HepG2 (cell line): ENCODE data around the gene CD8A. TPM values are rescaled to one million over a fixed set of nuclear protein-coding genes. Genes with fewer than 3 reads are reported as not detected.

Experiments used
- ATAC-seq: fragments of 200-7000 bp; cut with Tn5 transposase; 3 replicates; pipeline ENCODE4 v1.9.1; 2020; ENCODE audit warnings: mild to moderate bottlenecking, moderate library complexity
- BruUV-seq: library from RNA; stranded (reverse); fragments of 400-500 nt; replicated peaks from 2 replicates; lab custom pipeline; 2021; lab: Mats Ljungman, UMichigan
- CTCF ChIA-PET: fragments of 300-600 bp; formaldehyde crosslinking; extraction: SDS; loops from one replicate; lab custom pipeline; 2021; ENCODE audit warnings: low total read pairs, inconsistent platforms, low intra/inter-chr PET ratio; lab: Yijun Ruan, JAX
- POLR2A ChIA-PET: fragments of 350-600 bp; sonication (Branson Sonifier 250); formaldehyde crosslinking; loops from one replicate; lab custom pipeline; 2020; ENCODE audit warnings: antibody characterized with exemption, inconsistent platforms; lab: Yijun Ruan, JAX
- DNase-seq: peaks from one replicate; pipeline ENCODE4 v3.0.0-alpha.2; 2015; ENCODE audit warnings: low spot score
- FAIRE-seq: peaks from 3 replicates; lab custom pipeline; 2011; peaks lifted over from hg19 to GRCh38; lab: Jason Lieb, UNC
- H2AFZ ChIP-seq: one replicate; pipeline ENCODE4 v1.6.1; 2011; ENCODE audit warnings: low read length, inconsistent platforms
- H3K27ac ChIP-seq: fragments of 300-600 bp; 3 replicates; pipeline ENCODE4 v1.8.0; 2011; ENCODE audit warnings: mixed run types, mild to moderate bottlenecking, mixed read lengths, low read length, inconsistent platforms; ENCODE audit not compliant: insufficient read depth; ENCODE audit errors: extremely low read length
- H3K27me3 ChIP-seq, 2 experiments: fragments of 200-600 bp in 1 of 2; 2 replicates in 1 of 2; 3 replicates in 1 of 2; pipeline versions ENCODE4 v1.6.0 to v1.8.0; 2011; ENCODE audit warnings: low read length in 2 of 2, mild to moderate bottlenecking in 2 of 2, moderate library complexity in 2 of 2, inconsistent platforms in 1 of 2; ENCODE audit not compliant: insufficient read depth in 2 of 2, control insufficient read depth in 1 of 2
- H3K36me3 ChIP-seq, 2 experiments: fragments of 200-600 bp in 1 of 2; replicated peaks in 1 of 2; 2 replicates in 1 of 2; 3 replicates in 1 of 2; pipeline versions ENCODE4 v1.5.1 to v1.8.0; 2011; ENCODE audit warnings: low read length in 2 of 2, inconsistent platforms in 1 of 2; ENCODE audit not compliant: insufficient read depth in 2 of 2, control insufficient read depth in 1 of 2
- H3K4me1 ChIP-seq: 2 replicates; pipeline ENCODE4 v1.5.1; 2012; ENCODE audit warnings: low read length, inconsistent platforms; ENCODE audit not compliant: insufficient read depth
- H3K4me2 ChIP-seq: 2 replicates; pipeline ENCODE4 v1.6.0; 2011; ENCODE audit warnings: low read depth, low read length, inconsistent platforms
- H3K4me3 ChIP-seq, 3 experiments: fragments of 200-600 bp in 1 of 3; sonication (generic), shearing (Covaris generic) in 1 of 3; replicated peaks in 1 of 3; 2 replicates each; pipeline ENCODE4 v1.5.1; 2011 to 2016; ENCODE audit warnings: low read length in 3 of 3, inconsistent platforms in 2 of 3, low read depth in 2 of 3, mild to moderate bottlenecking in 2 of 3, control low read depth in 1 of 3, mixed read lengths in 1 of 3; ENCODE audit not compliant: insufficient read depth in 1 of 3
- H3K79me2 ChIP-seq: one replicate; pipeline ENCODE4 v1.6.1; 2011; ENCODE audit warnings: low read length, inconsistent platforms; ENCODE audit not compliant: insufficient read depth
- H3K9ac ChIP-seq: 2 replicates; pipeline ENCODE4 v1.6.0; 2011; ENCODE audit warnings: mild to moderate bottlenecking, low read depth, low read length, inconsistent platforms; ENCODE audit not compliant: insufficient read depth
- H3K9me3 ChIP-seq: 2 replicates; pipeline ENCODE4 v1.5.1; 2012; ENCODE audit warnings: mild to moderate bottlenecking, low read length
- H4K20me1 ChIP-seq: 2 replicates; pipeline ENCODE4 v1.6.0; 2011; ENCODE audit warnings: inconsistent platforms, mild to moderate bottlenecking, low read length, moderate library complexity; ENCODE audit not compliant: insufficient read depth
- BORCS8-MEF2B ChIP-seq: sonication (generic); formaldehyde crosslinking; IDR thresholded peaks from 2 replicates; pipeline ENCODE4 v1.8.0; 2022; ENCODE audit warnings: mild to moderate bottlenecking, missing genetic modification reagents
- CBX5 ChIP-seq: sonication (generic); formaldehyde crosslinking; IDR thresholded peaks from 2 replicates; pipeline ENCODE4 v1.4.0; 2020; ENCODE audit warnings: missing genetic modification reagents, borderline replicate concordance
- FOSL1 ChIP-seq: sonication (generic); formaldehyde crosslinking; IDR thresholded peaks from 2 replicates; pipeline ENCODE4 v1.9.0; 2021; ENCODE audit warnings: missing genetic modification reagents, borderline replicate concordance
- GTF2F1 ChIP-seq: fragments of 150-350 bp; IDR thresholded peaks from 2 replicates; pipeline ENCODE4 v1.6.1; 2014; ENCODE audit warnings: low read length
- KLF9 ChIP-seq: IDR thresholded peaks from 2 replicates; pipeline ENCODE4 v1.6.1; 2016; ENCODE audit warnings: low read depth
- MBD4 ChIP-seq: IDR thresholded peaks from 2 replicates; pipeline ENCODE4 v1.6.1; 2012; ENCODE audit warnings: low read length, inconsistent platforms, borderline replicate concordance
- MTA3 ChIP-seq: sonication (generic); formaldehyde crosslinking; IDR thresholded peaks from 2 replicates; pipeline ENCODE4 v1.4.0; 2020; ENCODE audit warnings: missing genetic modification reagents
- PRPF4 ChIP-seq: fragments of 200-400 bp; formaldehyde crosslinking; IDR thresholded peaks from 2 replicates; pipeline ENCODE4 v1.6.1; 2016; ENCODE audit warnings: low read length, low read depth; ENCODE audit not compliant: poor library complexity, severe bottlenecking
- PTBP1 ChIP-seq: fragments of 200-400 bp; formaldehyde crosslinking; IDR thresholded peaks from 2 replicates; pipeline ENCODE4 v1.6.1; 2018; ENCODE audit warnings: low read length, low read depth; ENCODE audit not compliant: poor library complexity, severe bottlenecking
- ZMAT3 ChIP-seq: sonication (generic); formaldehyde crosslinking; conservative IDR thresholded peaks from 2 replicates; pipeline ENCODE4 v1.7.0; 2021; ENCODE audit warnings: missing genetic modification reagents
- ZMYM3 ChIP-seq: sonication (generic); formaldehyde crosslinking; IDR thresholded peaks from 2 replicates; pipeline ENCODE4 v1.5.1; 2020; ENCODE audit warnings: mild to moderate bottlenecking, missing genetic modification reagents
- ZNF292 ChIP-seq: sonication (generic); formaldehyde crosslinking; IDR thresholded peaks from 2 replicates; pipeline ENCODE4 v1.8.1; 2022; ENCODE audit warnings: mild to moderate bottlenecking, low read depth, missing genetic modification reagents, borderline replicate concordance
- ZNF337 ChIP-seq: sonication (generic); formaldehyde crosslinking; IDR thresholded peaks from 2 replicates; pipeline ENCODE4 v1.5.1; 2020; ENCODE audit warnings: missing genetic modification reagents, low read depth, mild to moderate bottlenecking, borderline replicate concordance
- ZNF766 ChIP-seq: sonication (generic); formaldehyde crosslinking; IDR thresholded peaks from 2 replicates; pipeline ENCODE4 v1.5.0; 2020; ENCODE audit warnings: missing genetic modification reagents, borderline replicate concordance
- ZNF768 ChIP-seq: sonication (generic); formaldehyde crosslinking; IDR thresholded peaks from 2 replicates; pipeline ENCODE4 v1.4.0; 2020; ENCODE audit warnings: missing genetic modification reagents
- ZNF776 ChIP-seq: sonication (generic); formaldehyde crosslinking; IDR thresholded peaks from 2 replicates; pipeline ENCODE4 v1.4.0; 2020; ENCODE audit warnings: mild to moderate bottlenecking, missing genetic modification reagents
- ZNF780A ChIP-seq: sonication (generic); formaldehyde crosslinking; IDR thresholded peaks from 2 replicates; pipeline ENCODE4 v1.8.0; 2022; ENCODE audit warnings: mild to moderate bottlenecking, missing genetic modification reagents, moderate library complexity
- WGBS: methylation state at CpG from one replicate; pipeline ENCODE4 v1.1.6; 2017; ENCODE audit warnings: low lambda C conversion rate; 5-methylcytosine and 5-hydroxymethylcytosine counted together
- in situ Hi-C: cut with HindIII; loops from 2 replicates; pipeline ENCODE4 v1.10.0; 2017; ENCODE audit warnings: low pct_unique_long_range_greater_than_20kb; ENCODE audit not compliant: extremely low pct_ligation_motif_present
- intact Hi-C: fragments of 100-400 bp; cut with micrococcal nuclease; formaldehyde crosslinking; loops from one replicate; pipeline ENCODE4 v1.10.0; 2022; ENCODE audit not compliant: unreplicated experiment
- polyA plus RNA-seq, 8 experiments: library from polyadenylated mRNA; depleted of rRNA in 3 of 8; stranded (reverse) in 7 of 8; unstranded in 1 of 8; fragments of >200 nt; fragmentation: Illumina TruSeq in 4 of 8; extraction: Trizol in 4 of 8; gene quantifications; 2 replicates each; pipeline versions ENCODE4 v1.2.1 to v1.2.3, GENCODE V29; 2011 to 2016; ENCODE audit warnings: low read depth in 4 of 8, missing spikeins in 1 of 8, mixed read lengths in 1 of 8; ENCODE audit not compliant: insufficient read depth in 1 of 8
- total RNA-seq, 5 experiments: library from RNA; depleted of rRNA; stranded (reverse); fragments of >200 nt; fragmentation: Illumina TruSeq; extraction: Trizol; gene quantifications; 2 replicates each; pipeline ENCODE4 v1.2.3, GENCODE V29; 2016; ENCODE audit warnings: low read depth in 1 of 5
- TF ChIP-seq, protein P1 (sequence below): IDR thresholded peaks from 2 replicates; pipeline ENCODE4 v1.6.1; 2016; ENCODE audit warnings: mild to moderate bottlenecking, missing biosample characterization, missing genetic modification reagents

Gene CD8A
- total and polyA plus RNA-seq, 2 of the 13 experiments (the other 11 are each of a cell fraction or from before 2014, with no cell fraction given): 0.09 TPM; not detected in 1

DNA sequence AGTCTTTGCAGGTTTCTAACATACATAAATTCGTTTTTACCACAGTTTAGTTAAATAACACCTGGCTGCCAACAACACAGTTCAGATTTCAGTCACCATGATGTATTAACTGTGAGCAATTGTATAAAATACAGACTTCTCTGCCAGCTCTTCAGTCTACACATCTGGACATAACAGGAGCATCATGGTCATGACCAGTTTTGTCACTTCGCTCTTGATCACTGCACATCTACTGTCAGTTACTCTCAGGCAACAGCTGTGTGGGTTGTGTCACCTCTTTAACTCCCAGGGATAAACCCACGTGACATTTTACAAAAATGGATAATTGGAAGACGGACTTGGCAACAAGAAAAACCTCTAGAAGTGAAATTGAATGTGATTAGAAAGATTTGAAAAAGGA is 30.3 kb downstream of the CD8A start:
- WGBS: 89% methylated on average over 4 of the region's 4 CpGs
- in situ Hi-C loops (no loop called here), intact Hi-C loops (loop anchor here (5.0 kb wide), 1 partner anchor 47 kb away; no protein-coding TSS in a partner anchor)
- ATAC-seq (no peak), DNase-seq (no peak), FAIRE-seq (no peak)
- ChIA-PET POLR2A (no interaction called here), CTCF (no interaction called here)
- TF ChIP-seq MTA3 (CRISPR knock-in tag) (no peak), ZMYM3 (CRISPR knock-in tag) (no peak), ZNF768 (CRISPR knock-in tag) (no peak), ZNF292 (CRISPR knock-in tag) (no peak), KLF9 (CRISPR knock-in tag) (no peak), PRPF4 (no peak), BORCS8-MEF2B (CRISPR knock-in tag) (no peak), GTF2F1 (no peak), CBX5 (CRISPR knock-in tag) (no peak), PTBP1 (no peak), ZNF776 (CRISPR knock-in tag) (no peak), FOSL1 (CRISPR knock-in tag) (no peak), ZMAT3 (CRISPR knock-in tag) (no peak), ZNF337 (no peak), ZNF766 (CRISPR knock-in tag) (no peak), ZNF780A (CRISPR knock-in tag) (no peak), MBD4 (no peak)
- TF ChIP-seq, protein P1, sequence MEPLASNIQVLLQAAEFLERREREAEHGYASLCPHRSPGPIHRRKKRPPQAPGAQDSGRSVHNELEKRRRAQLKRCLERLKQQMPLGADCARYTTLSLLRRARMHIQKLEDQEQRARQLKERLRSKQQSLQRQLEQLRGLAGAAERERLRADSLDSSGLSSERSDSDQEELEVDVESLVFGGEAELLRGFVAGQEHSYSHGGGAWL (CRISPR knock-in tag): no peak
- BruUV-seq: no TSS peak
- peaks cover 5% of the 10 kb centered on the region for H3K79me2 ChIP-seq
- H4K20me1 ChIP-seq: peaks cover 8% of the 10 kb centered on the region; the same call in 1 of the 2 replicates
- H3K36me3 ChIP-seq: peaks cover 5 to 37% of the 10 kb centered on the region in 2 experiments; a peak in 3 of 5 replicates
- H3K4me1 ChIP-seq: no peaks in the 10 kb centered on the region
- no peak overlapping the region for H3K4me2 ChIP-seq
- no peaks in the 10 kb centered on the region for H3K9me3 ChIP-seq
- H2AFZ ChIP-seq: no peak overlapping the region
- no peaks in the 10 kb centered on the region for H3K27me3 ChIP-seq
- no peak overlapping the region for H3K9ac ChIP-seq
- no peak overlapping the region for H3K27ac ChIP-seq
- no peak overlapping the region for H3K4me3 ChIP-seq
